GM18907 (cell line): Measurements from ENCODE around the gene FSIP1.

ENCODE experiments used
- ATAC-seq: cut with Tn5 transposase; IDR thresholded peaks from one replicate; pipeline ENCODE4 v1.9.1; 2021; ENCODE audit warnings: mild to moderate bottlenecking, moderate library complexity; ENCODE audit not compliant: unreplicated experiment

Gene FSIP1

GRCh38 chr15:39721893-39722292 is 60.7 kb downstream of the FSIP1 start:
- ATAC-seq = no peak

- no peak for ATAC-seq
Observed at GRCh38 chr15:39720621-39721611, 61.7 kb downstream of the FSIP1 start.

- ATAC-seq = no peak
Observed at GRCh38 chr15:39720081-39720480, 62.6 kb downstream of the FSIP1 start.

GRCh38 chr15:39719109-39719508 is 63.5 kb downstream of the FSIP1 start:
- no peak for ATAC-seq

- no peak for ATAC-seq
Observed at GRCh38 chr15:39717134-39717533, 65.5 kb downstream of the FSIP1 start.

GRCh38 chr15:39714251-39714650 is 68.4 kb downstream of the FSIP1 start:
- no peak for ATAC-seq

GRCh38 chr15:39713846-39714245 is 68.8 kb downstream of the FSIP1 start:
- no peak for ATAC-seq

GRCh38 chr15:39710681-39711080 is 72.0 kb downstream of the FSIP1 start:
- ATAC-seq = no peak

- no peak for ATAC-seq
Observed at GRCh38 chr15:39709941-39710340, 72.7 kb downstream of the FSIP1 start.

GRCh38 chr15:39706206-39706605 is 76.4 kb downstream of the FSIP1 start:
- ATAC-seq = no peak

- no peak for ATAC-seq
Observed at GRCh38 chr15:39704689-39705088, 78.0 kb downstream of the FSIP1 start.

GRCh38 chr15:39704235-39704634 is 78.4 kb downstream of the FSIP1 start:
- ATAC-seq = no peak

- ATAC-seq = no peak
Observed at GRCh38 chr15:39701988-39702387, 80.7 kb downstream of the FSIP1 start.

- ATAC-seq = no peak
Observed at GRCh38 chr15:39700375-39700700, 82.3 kb downstream of the FSIP1 start.

- ATAC-seq = no peak
Observed at GRCh38 chr15:39699516-39700374, 82.9 kb downstream of the FSIP1 start.

GRCh38 chr15:39698444-39699390 is 83.9 kb downstream of the FSIP1 start:
- ATAC-seq = no peak

- no peak for ATAC-seq
Observed at GRCh38 chr15:39697509-39697908, 85.1 kb downstream of the FSIP1 start.

GRCh38 chr15:39695793-39696192 is 86.8 kb downstream of the FSIP1 start:
- no peak for ATAC-seq

- no peak for ATAC-seq
Observed at GRCh38 chr15:39692356-39693327, 90.0 kb downstream of the FSIP1 start.
